ENCODE results near the gene ZNF552.
"Not testable (repeated sequence)": the region's sequence is repeated elsewhere in the genome, so short reads cannot be mapped to it uniquely, and the experiment has no call there.

ZNF552 gene

DNA sequence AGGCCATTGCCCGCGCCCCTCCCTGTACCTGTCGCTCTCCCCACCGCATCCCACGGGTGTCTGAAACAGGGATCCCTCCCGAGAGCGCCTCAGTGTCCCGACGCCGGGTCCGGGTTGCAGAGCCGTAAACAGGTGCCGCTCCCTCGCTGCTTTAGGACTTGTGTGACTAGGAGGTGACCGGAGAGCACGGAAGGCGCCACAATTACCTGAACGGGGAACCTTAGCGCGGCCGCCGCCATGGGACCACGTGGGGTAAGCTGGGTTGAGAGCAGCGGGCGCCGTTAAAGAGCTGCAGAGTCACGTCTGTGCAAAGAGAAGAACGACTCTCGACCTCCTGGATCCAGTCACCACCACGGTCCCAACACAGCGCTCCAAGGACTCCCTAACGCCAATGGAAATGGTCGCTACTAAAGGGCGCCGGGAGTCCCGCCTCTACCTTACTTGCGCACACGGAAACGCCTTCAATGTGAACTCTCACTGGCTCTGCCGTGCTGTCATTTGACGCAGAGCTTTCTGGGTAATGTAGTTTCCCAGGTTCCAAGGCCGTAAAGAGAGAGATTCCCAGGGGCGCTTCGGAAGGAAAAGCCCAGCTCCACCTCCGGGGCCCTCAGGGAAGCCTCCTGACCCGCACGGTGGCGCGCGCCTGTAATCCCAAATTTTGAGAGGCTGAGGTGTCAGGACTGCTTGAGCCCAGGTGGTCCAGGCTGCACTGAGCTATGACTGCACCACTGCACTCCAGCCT lies at the start of gene ZNF552:
Gene ZNF552, minus strand, starts transcription at position 409 of the 742 bp plus-strand sequence. Its CDS starts 170 bp downstream, at position 239.
- peak; percentile 85 for DNase-seq (ENCODE audit: low read depth)

GRCh38 chr19:57862351-57862750 lies 47.6 kb upstream of the ZNF552 start:
- DNase-seq (ENCODE audit: low read depth), result not testable (repeated sequence)

DNA sequence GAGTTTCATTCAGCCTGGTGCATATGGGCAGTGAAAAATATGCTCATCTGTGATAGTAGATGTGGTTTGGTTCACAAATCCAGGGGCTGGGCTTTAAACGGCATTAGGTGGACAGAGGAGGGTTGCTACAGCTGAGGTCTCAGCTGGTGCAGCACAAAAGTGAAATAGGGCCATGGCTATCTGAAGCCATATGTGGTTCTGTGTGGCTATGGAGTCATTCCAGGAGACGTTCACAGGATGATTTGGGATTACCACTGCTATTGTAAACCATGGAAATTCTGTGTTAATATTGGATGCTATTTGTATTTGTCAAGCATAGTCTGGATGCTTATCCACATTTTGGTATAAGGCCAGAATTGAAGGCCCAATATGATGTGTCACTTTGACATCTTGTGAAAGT lies 39.4 kb upstream of the ZNF552 start:
- DNase-seq (ENCODE audit: low read depth), result not testable (repeated sequence)

- not testable (repeated sequence) for DNase-seq (ENCODE audit: low read depth)
These were observed 37.3 kb upstream of the ZNF552 start for GRCh38 chr19:57851812-57852603.

GRCh38 chr19:57850553-57851017 lies 35.9 kb upstream of the ZNF552 start:
- DNase-seq (ENCODE audit: low read depth), result no peak

- DNase-seq (ENCODE audit: low read depth), result peak; percentile 76
These were observed 35.2 kb upstream of the ZNF552 start, which contains the start of gene ZNF587 for GRCh38 chr19:57849666-57850473. Gene ZNF587, plus strand, starts transcription at chr19:57849859. Its CDS starts 180 bp downstream, at chr19:57850039.

DNA sequence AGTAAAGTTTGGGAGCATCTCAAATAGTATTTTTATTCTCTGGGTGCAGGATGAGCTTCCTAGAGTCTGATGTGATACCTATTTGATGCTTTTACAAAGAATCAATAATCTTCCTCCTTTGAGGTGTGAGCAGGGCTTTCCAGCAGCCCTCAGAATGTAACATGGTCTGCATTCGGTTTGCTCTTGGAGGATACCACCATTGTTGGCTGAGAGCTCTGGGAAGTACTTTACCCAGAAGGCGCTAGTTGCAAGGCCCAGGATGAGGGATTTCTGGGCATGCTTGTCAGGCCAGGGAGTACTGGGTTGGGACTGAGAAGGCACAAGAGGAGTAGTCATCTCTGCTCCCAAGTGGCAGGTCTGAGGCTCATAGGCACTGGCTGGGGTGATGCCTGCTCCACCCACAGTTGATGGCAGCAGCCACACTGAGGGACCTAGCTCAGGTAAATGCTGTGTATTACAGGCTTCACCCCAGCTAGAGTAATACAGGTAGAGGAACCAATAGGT lies 34.5 kb upstream of the ZNF552 start:
- DNase-seq (ENCODE audit: low read depth), result not testable (repeated sequence)

GRCh38 chr19:57847164-57847563 lies 32.5 kb upstream of the ZNF552 start:
- DNase-seq (ENCODE audit: low read depth), result peak; percentile 15

GRCh38 chr19:57841122-57841763 lies 26.5 kb upstream of the ZNF552 start:
- DNase-seq (ENCODE audit: low read depth), result no peak

DNA sequence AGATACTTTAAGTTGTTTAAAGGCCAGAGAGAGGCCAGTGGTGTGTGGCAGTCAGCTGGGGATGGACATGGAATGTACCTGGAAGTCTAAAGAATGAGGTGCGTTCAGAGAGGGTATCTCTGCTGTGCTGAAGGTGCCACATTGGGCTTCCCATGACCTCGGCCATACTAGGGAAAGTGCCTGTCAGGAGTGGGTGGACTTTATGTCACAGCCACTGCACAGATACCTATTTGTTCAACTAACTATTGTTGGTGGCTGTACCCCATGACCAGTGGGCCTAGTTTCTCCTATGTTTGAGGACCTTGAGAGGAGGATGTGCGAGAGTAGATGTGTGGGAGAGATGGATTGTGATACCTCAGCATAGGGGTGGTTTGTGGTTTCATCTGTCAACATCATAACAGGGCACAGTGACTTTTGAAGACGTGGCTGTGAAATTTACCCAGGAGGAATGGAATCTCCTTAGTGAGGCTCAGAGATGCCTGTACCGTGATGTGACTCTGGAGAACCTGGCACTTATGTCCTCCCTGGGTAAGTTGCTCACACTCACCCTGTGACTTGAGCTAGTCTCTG lies 24.0 kb upstream of the ZNF552 start:
- not testable (repeated sequence) for DNase-seq (ENCODE audit: low read depth)

- not testable (repeated sequence) for DNase-seq (ENCODE audit: low read depth)
These were observed 22.3 kb upstream of the ZNF552 start for GRCh38 chr19:57836991-57837390.

GRCh38 chr19:57830071-57830602 lies 15.4 kb upstream of the ZNF552 start, which contains the start of gene ZNF587B:
Gene ZNF587B, plus strand, starts transcription at chr19:57830299. Its CDS starts 230 bp downstream, at chr19:57830529.
- peak; percentile 40 for DNase-seq (ENCODE audit: low read depth)

DNA sequence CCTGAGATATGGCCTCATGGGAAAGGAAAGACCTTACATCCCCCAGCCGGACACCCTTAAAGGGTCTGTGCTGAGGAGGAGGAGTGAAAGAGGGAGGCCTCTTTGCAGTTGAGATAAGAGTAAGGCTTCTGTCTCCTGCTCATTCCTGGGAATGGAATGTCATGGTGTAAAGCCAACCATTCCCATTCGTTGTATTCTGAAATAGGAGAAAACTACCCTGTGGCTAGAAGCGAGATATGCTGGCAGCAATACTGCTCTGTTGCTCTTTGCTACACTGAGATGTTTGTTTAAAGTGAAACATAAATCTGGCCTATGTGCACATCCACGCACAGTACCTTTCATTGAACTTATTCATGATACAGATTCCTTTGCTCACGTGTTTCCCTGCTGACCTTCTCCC lies 14.6 kb upstream of the ZNF552 start:
- no peak for DNase-seq (ENCODE audit: low read depth)

GRCh38 chr19:57825511-57825910 lies 10.8 kb upstream of the ZNF552 start:
- no peak for DNase-seq (ENCODE audit: low read depth)

DNA sequence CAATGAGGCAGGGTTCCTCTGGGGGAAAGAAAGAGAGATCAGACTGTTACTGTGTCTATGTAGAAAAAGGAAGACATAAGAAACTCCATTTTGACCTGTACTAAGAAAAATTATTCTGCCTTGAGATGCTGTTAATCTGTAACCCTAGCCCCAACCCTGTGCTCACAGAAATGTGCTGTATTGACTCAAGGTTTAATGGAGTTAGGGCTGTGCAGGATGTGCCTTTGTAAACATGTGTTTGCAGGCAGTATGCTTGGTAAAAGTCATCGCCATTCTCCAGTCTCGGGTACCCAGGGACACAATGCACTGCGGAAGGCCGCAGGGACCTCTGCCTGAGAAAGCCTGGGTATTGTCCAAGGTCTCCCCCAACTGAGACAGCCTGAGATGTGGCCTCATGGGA lies 8.9 kb upstream of the ZNF552 start:
- DNase-seq (ENCODE audit: low read depth), result not testable (repeated sequence)

GRCh38 chr19:57823155-57823554 lies 8.4 kb upstream of the ZNF552 start:
- not testable (repeated sequence) for DNase-seq (ENCODE audit: low read depth)

DNA sequence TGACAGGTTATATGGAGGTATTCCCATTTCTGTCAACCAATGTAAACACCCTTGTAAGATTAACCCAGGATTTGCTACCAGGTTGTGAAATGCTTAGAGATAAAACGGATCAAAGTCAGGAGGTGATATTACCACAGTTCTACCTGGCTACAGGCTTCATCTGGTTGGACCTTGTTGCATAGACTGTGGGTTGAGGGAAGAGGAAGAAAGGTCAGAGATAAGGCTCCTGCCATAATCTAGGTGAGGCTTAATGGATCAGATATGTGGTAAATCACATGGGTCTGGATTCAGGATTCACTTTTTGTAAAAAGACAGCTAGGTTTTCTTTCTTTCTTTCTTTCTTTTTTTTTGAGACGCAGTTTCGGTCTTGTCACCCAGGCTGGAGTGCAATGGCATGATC lies 6.8 kb upstream of the ZNF552 start:
- not testable (repeated sequence) for DNase-seq (ENCODE audit: low read depth)

DNA sequence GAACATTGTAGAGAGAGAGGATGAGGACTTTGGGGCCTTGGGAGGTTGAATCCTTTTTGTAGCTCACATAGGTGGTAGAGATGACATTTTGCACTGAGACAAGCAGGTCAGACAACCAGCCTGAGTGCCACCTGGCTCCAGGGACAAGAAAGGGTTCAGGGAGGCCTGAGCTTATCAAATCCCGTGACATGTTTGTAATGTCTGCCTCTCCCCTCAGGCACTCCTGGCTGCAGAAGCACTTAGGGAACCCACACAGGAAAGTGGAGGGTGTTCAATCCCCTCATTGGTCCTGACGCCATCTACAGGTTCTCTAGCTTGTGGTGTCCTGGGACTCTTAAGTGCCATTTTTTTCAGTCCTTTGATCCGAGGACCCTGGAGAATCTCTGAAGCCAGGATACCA lies 6.4 kb upstream of the ZNF552 start:
- DNase-seq (ENCODE audit: low read depth), result not testable (repeated sequence)

- no peak for DNase-seq (ENCODE audit: low read depth)
These were observed 5.9 kb upstream of the ZNF552 start for GRCh38 chr19:57820599-57820998.

DNA sequence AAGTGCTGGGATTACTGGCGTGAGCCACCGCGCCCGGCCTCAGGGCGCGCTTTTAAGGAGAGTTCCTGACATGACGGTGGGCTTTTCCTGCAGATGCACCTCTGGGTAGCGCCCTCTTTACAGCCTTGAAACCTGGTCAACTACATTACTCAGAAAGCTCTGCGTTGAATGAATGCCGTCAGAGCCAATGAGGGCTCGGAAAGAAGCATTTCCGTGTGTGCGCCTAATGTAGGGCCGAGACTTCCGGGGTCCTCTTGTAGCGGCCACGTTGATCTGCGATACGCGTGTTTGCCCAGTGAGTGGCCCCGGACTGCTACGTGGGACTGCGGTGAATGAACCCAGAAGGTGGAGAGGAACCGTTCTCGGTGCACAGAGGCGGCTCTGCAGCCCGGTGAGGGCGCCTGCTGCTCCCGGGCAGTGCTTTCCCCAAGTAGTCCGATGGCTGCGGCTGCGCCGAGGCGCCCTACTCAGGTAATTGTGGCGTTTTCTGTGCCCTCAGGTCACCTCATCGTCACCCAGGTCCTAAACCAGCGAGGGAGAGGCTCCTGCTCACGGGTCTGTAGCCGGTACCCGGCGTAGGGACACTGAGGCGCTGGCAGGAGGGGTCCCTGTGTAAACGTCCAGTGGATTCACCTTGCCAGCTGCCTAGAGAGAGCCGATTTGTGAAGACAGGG lies 4.9 kb upstream of the ZNF552 start:
- DNase-seq (ENCODE audit: low read depth), result peak; percentile 90

All from fibroblast of gingiva (primary cell).